H1 (cell line): ENCODE measurements around the gene SPDYE3. TPM values are rescaled to one million over a fixed set of nuclear protein-coding genes. Genes with fewer than 3 reads are reported as not detected.

ENCODE experiments used
- CTCF ChIA-PET: fragments of 300-600 bp; sonication (Branson Sonifier 250); formaldehyde crosslinking; loops from one replicate; lab custom pipeline; 2021; ENCODE audit not compliant: partially characterized antibody; lab: Charles Lee
- POLR2A ChIA-PET: fragments of 300-600 bp; sonication (Branson Sonifier 250); formaldehyde crosslinking; loops from one replicate; lab custom pipeline; 2021; ENCODE audit warnings: inconsistent platforms; ENCODE audit not compliant: partially characterized antibody; lab: Charles Lee
- DNase-seq, 2 experiments: peaks; one replicate each; pipeline versions ENCODE4 v3.0.0 to v3.0.0-alpha.2; 2010 to 2022; ENCODE audit warnings: low spot score in 2 of 2, low read depth in 1 of 2, mixed read lengths in 1 of 2
- FAIRE-seq: peaks from 2 replicates; lab custom pipeline; 2011; peaks lifted over from hg19 to GRCh38; lab: Jason Lieb, UNC
- H2AFZ ChIP-seq: 2 replicates; pipeline ENCODE4 v1.8.1; 2012; ENCODE audit warnings: low read length, inconsistent platforms
- H2AK5ac ChIP-seq: 2 replicates; pipeline ENCODE4 v1.6.1; 2013; ENCODE audit warnings: low read depth, low read length
- H2BK120ac ChIP-seq: replicated peaks from 2 replicates; pipeline ENCODE3; 2013; ENCODE audit warnings: low read depth, low read length, inconsistent platforms
- H2BK12ac ChIP-seq: 2 replicates; pipeline ENCODE4 v1.6.1; 2013; ENCODE audit warnings: low read depth, low read length
- H2BK15ac ChIP-seq: 2 replicates; pipeline ENCODE4 v1.6.1; 2013; ENCODE audit warnings: low read length
- H2BK20ac ChIP-seq: 2 replicates; pipeline ENCODE4 v1.6.1; 2013; ENCODE audit warnings: low read length
- H2BK5ac ChIP-seq: 2 replicates; pipeline ENCODE4 v1.6.1; 2013; ENCODE audit warnings: low read depth, low read length
- H3K14ac ChIP-seq: 2 replicates; pipeline ENCODE4 v1.6.1; 2013; ENCODE audit warnings: inconsistent platforms; ENCODE audit not compliant: insufficient read length
- H3K18ac ChIP-seq: 2 replicates; pipeline ENCODE4 v1.6.1; 2013; ENCODE audit warnings: low read length; ENCODE audit errors: extremely low read depth
- H3K23ac ChIP-seq: 2 replicates; pipeline ENCODE4 v1.6.1; 2013; ENCODE audit warnings: inconsistent platforms; ENCODE audit not compliant: insufficient read length
- H3K23me2 ChIP-seq: 2 replicates; pipeline ENCODE4 v1.6.1; 2013; ENCODE audit warnings: low read depth, low read length
- H3K27ac ChIP-seq: 2 replicates; pipeline ENCODE4 v1.6.1; 2011; ENCODE audit warnings: low read depth, low read length, inconsistent platforms
- H3K27me3 ChIP-seq, 4 experiments: replicated peaks in 1 of 4; 1 replicate in 1 of 4; 2 replicates in 3 of 4; pipeline versions ENCODE4 v1.6.1 to v1.8.1; 2011 to 2013; ENCODE audit warnings: low read length in 3 of 4, mild to moderate bottlenecking in 3 of 4, inconsistent platforms in 2 of 4, mixed read lengths in 2 of 4, moderate library complexity in 1 of 4; ENCODE audit not compliant: control insufficient read depth in 3 of 4, insufficient read depth in 3 of 4; ENCODE audit errors: extremely low read depth in 1 of 4
- H3K36me3 ChIP-seq, 4 experiments: 2 replicates each; pipeline versions ENCODE4 v1.6.1 to v1.8.1; 2011 to 2013; ENCODE audit warnings: mild to moderate bottlenecking in 4 of 4, low read length in 3 of 4, moderate library complexity in 2 of 4, control low read depth in 1 of 4, inconsistent platforms in 1 of 4; ENCODE audit not compliant: insufficient read depth in 4 of 4, control insufficient read depth in 2 of 4
- H3K4ac ChIP-seq: replicated peaks from 2 replicates; pipeline ENCODE3; 2013; ENCODE audit warnings: low read length, low read depth, mixed read lengths, inconsistent platforms; ENCODE audit not compliant: insufficient read length
- H3K4me1 ChIP-seq, 4 experiments: replicated peaks in 1 of 4; 1 replicate in 1 of 4; 2 replicates in 3 of 4; pipeline versions ENCODE4 v1.6.1 to v1.8.1; 2011 to 2013; ENCODE audit warnings: low read length in 3 of 4, inconsistent platforms in 2 of 4, mixed read lengths in 1 of 4; ENCODE audit not compliant: insufficient read depth in 4 of 4, control insufficient read depth in 3 of 4
- H3K4me2 ChIP-seq, 2 experiments: 2 replicates each; pipeline versions ENCODE4 v1.6.1 to v1.8.1; 2011 to 2013; ENCODE audit warnings: low read depth in 2 of 2, low read length in 2 of 2, control low read depth in 1 of 2, inconsistent platforms in 1 of 2, mild to moderate bottlenecking in 1 of 2; ENCODE audit not compliant: insufficient read depth in 1 of 2
- H3K4me3 ChIP-seq, 4 experiments: fragments of 200-600, 300-600 bp in 1 of 4; sonication (generic), shearing (Covaris generic), sonication (Bioruptor Twin) in 1 of 4; 2 replicates each; pipeline versions ENCODE4 v1.5.1 to v1.8.1; 2011 to 2016; ENCODE audit warnings: low read length in 4 of 4, low read depth in 3 of 4, control low read depth in 2 of 4, inconsistent platforms in 2 of 4, mild to moderate bottlenecking in 2 of 4, mixed read lengths in 1 of 4, moderate library complexity in 1 of 4; ENCODE audit not compliant: insufficient read depth in 2 of 4; ENCODE audit errors: extremely low read depth in 1 of 4
- H3K56ac ChIP-seq: replicated peaks from 2 replicates; pipeline ENCODE3; 2013; ENCODE audit warnings: low read depth, mild to moderate bottlenecking, mixed read lengths, low read length, inconsistent platforms; ENCODE audit not compliant: insufficient read length
- H3K79me1 ChIP-seq: 2 replicates; pipeline ENCODE4 v1.6.1; 2013; ENCODE audit warnings: low read depth, low read length, control low read depth
- H3K79me2 ChIP-seq, 2 experiments: 2 replicates each; pipeline versions ENCODE4 v1.6.1 to v1.8.1; 2012 to 2013; ENCODE audit warnings: low read length in 2 of 2, mild to moderate bottlenecking in 2 of 2, inconsistent platforms in 1 of 2; ENCODE audit not compliant: insufficient read depth in 2 of 2, control insufficient read depth in 1 of 2
- H3K9ac ChIP-seq, 4 experiments: replicated peaks in 1 of 4; 1 replicate in 1 of 4; 2 replicates in 3 of 4; pipeline versions ENCODE4 v1.6.1 to v1.8.1; 2011 to 2013; ENCODE audit warnings: low read depth in 3 of 4, low read length in 3 of 4, control low read depth in 2 of 4, mild to moderate bottlenecking in 2 of 4, moderate library complexity in 2 of 4, inconsistent platforms in 1 of 4; ENCODE audit errors: extremely low read depth in 1 of 4
- H3K9me3 ChIP-seq, 2 experiments: 2 replicates each; pipeline versions ENCODE4 v1.6.1 to v1.8.1; 2012 to 2013; ENCODE audit warnings: mild to moderate bottlenecking in 2 of 2, moderate library complexity in 2 of 2, control low read depth in 1 of 2, inconsistent platforms in 1 of 2, low read depth in 1 of 2, low read length in 1 of 2, mixed read lengths in 1 of 2; ENCODE audit not compliant: insufficient read depth in 2 of 2
- H4K20me1 ChIP-seq, 2 experiments: replicated peaks in 1 of 2; 2 replicates each; pipeline versions ENCODE3 to v1.8.1; 2011 to 2013; ENCODE audit warnings: inconsistent platforms in 2 of 2, low read length in 2 of 2, mild to moderate bottlenecking in 1 of 2; ENCODE audit not compliant: insufficient read depth in 2 of 2, control insufficient read depth in 1 of 2
- H4K5ac ChIP-seq: 2 replicates; pipeline ENCODE4 v1.6.1; 2013; ENCODE audit warnings: low read length, low read depth, mixed read lengths, inconsistent platforms; ENCODE audit not compliant: insufficient read length
- H4K8ac ChIP-seq: 2 replicates; pipeline ENCODE4 v1.8.0; 2013; ENCODE audit warnings: mild to moderate bottlenecking, moderate library complexity, low read length, inconsistent platforms; ENCODE audit not compliant: insufficient read depth; ENCODE audit errors: extremely low read depth
- H4K91ac ChIP-seq: replicated peaks from 2 replicates; pipeline ENCODE3; 2013; ENCODE audit warnings: low read length, mixed read lengths, inconsistent platforms; ENCODE audit not compliant: insufficient read length
- CHD2 ChIP-seq: IDR thresholded peaks from 2 replicates; pipeline ENCODE4 v1.6.1; 2012; ENCODE audit warnings: low read length, improper control_type of control experiment
- KDM1A ChIP-seq: fragments of 200-600, 300-600 bp; sonication (generic); IDR thresholded peaks from 2 replicates; pipeline ENCODE4 v1.7.1; 2016; ENCODE audit warnings: mild to moderate bottlenecking, low read length, borderline replicate concordance
- SIRT6 ChIP-seq: IDR thresholded peaks from one replicate; pipeline ENCODE4 v1.7.1; 2012; ENCODE audit warnings: low read length, inconsistent platforms
- WGBS, 2 experiments: shearing (Covaris generic) in 1 of 2; methylation state at CpG; one replicate each; pipeline versions ENCODE4 v1.1.6 to v1.1.7; 2013 to 2015; ENCODE audit warnings: low lambda C conversion rate in 2 of 2, mixed read lengths in 2 of 2, inconsistent platforms in 1 of 2, low coverage in 1 of 2, missing lambda C conversion rate in 1 of 2; ENCODE audit not compliant: insufficient replicate concordance in 2 of 2, insufficient coverage in 1 of 2, insufficient read length in 1 of 2; ENCODE audit errors: extremely low coverage in 1 of 2, missing lambda C conversion rate in 1 of 2; 5-methylcytosine and 5-hydroxymethylcytosine counted together
- polyA plus RNA-seq, 7 experiments: library from polyadenylated mRNA; depleted of rRNA in 3 of 7; stranded (reverse) in 5 of 7; unstranded in 2 of 7; fragments of >200 nt in 5 of 7; fragments of 200-250 nt in 2 of 7; gene quantifications; 1 replicate in 5 of 7; 2 replicates in 1 of 7; 4 replicates in 1 of 7; pipeline versions ENCODE4 v1.2.1 to v1.2.3, GENCODE V29; 2011 to 2013; ENCODE audit warnings: missing spikeins in 2 of 7, mixed read lengths in 2 of 7
- total RNA-seq: library from RNA; stranded (reverse); fragmentation: NEBNext Ultra II Directional; extraction: Animal tissue kit (Norgen Biotek cat#: 25700); gene quantifications from 2 replicates; pipeline ENCODE4 v1.2.1, GENCODE V29; 2021

The SPDYE3 gene
- total and polyA plus RNA-seq, 2 of the 8 experiments (the other 6 are each of a cell fraction or from before 2014, with no cell fraction given) = not detected

- Histone ChIP-seq H3K79me2 (peaks cover 3 to 39% of the 10 kb centered on the region in 2 experiments), H2BK5ac (no peak overlapping the region), H3K23me2 (peaks cover 9% of the 10 kb centered on the region; the same call in 1 of the 2 replicates), H3K9me3 (no peaks in the 10 kb centered on the region), H2AK5ac (no peak overlapping the region), H3K18ac (no peak overlapping the region), H4K91ac (no peak overlapping the region), H3K27ac (no peak overlapping the region), H3K14ac (no peak overlapping the region), H3K56ac (no peak overlapping the region), H3K4me2 (no peak overlapping the region), H4K5ac (no peak overlapping the region), H3K79me1 (peaks cover 5% of the 10 kb centered on the region), H3K4me1 (peaks cover 0 to 12% (median 7%) of the 10 kb centered on the region in 4 experiments; a peak in 6 of 7 replicates), H3K27me3 (no peaks in the 10 kb centered on the region), H3K4ac (no peak overlapping the region), H2BK15ac (no peak overlapping the region), H4K20me1 (peaks cover 0 to 4% of the 10 kb centered on the region in 2 experiments), H2AFZ (no peak overlapping the region), H2BK120ac (no peak overlapping the region), H3K36me3 (no peaks in the 10 kb centered on the region), H4K8ac (no peak overlapping the region), H2BK12ac (no peak overlapping the region), H3K4me3 (no peak overlapping the region), H2BK20ac (no peak overlapping the region), H3K9ac (no peak overlapping the region), H3K23ac (no peak overlapping the region)
- 88% methylated on average over 6 of the region's 6 CpGs; no CpG with 5 or more reads in 1 of the 2 experiments for WGBS, 2 experiments
- FAIRE-seq = no peak
- ChIA-PET CTCF (interaction anchor here (0.6 to 2.0 kb wide), 3 partner anchors 13 to 58 kb away, joined by 3 to 14 read pairs (median 3); no protein-coding TSS in a partner anchor), POLR2A (interaction anchor here (0.7 to 1.7 kb wide), 2 partner anchors 12 to 160 kb away, joined by 4 to 5 read pairs; no protein-coding TSS in a partner anchor)
- no peak for DNase-seq
- peak; percentile 40; the same call in 1 of the 2 replicates for TF ChIP-seq KDM1A
- no peak for TF ChIP-seq CHD2
- no peak for TF ChIP-seq SIRT6
These were observed 39.9 kb upstream of the SPDYE3 start for GRCh38 chr7:100267648-100268047.
